Measurements from ENCODE around the gene F2. TPM values are rescaled to one million over a fixed set of nuclear protein-coding genes. Genes with fewer than 3 reads are reported as not detected.
A peak's percentile ranks its signal among the peaks of the same experiment; 100 is the strongest.

F2 gene
- total and polyA plus RNA-seq, 2 experiments from 2014 or later: not detected

DNA sequence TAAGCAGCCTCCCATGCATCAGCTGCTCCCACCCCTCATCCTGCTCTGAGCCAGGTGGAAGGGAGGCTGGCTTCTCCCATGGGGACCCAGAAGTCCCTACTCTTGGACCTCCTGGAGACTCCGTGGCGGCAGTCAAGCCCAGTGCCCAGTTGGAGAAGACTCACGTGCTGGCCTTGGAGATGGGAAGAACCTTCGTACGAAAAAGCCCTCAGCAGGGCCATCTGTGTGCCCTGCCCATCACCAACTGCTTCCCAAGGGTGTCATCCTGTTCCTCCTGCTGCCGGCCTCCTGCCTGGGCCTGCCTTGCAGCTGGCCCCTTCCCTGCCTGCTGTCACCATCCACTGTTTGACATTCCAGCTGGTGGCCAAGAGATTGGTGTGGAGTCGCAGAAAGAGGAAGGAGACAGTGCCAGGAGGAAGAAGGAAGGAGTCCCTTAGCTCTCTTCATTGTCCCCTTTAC, 46.6 kb upstream of the F2 start:
- in situ Hi-C loops (cut with MboI): no loop called here
- Histone ChIP-seq H3K9me2 (ENCODE audit: insufficient read depth) (no peaks in the 10 kb centered on the region), H3K27me3 (replicated peaks; ENCODE audit: insufficient read depth) (no peaks in the 10 kb centered on the region), H3K36me3 (ENCODE audit: low read depth) (peaks cover 25% of the 10 kb centered on the region; the same call in 1 of the 2 replicates), H3K4me2 (ENCODE audit: unreplicated experiment) (no peak overlapping the region), H3K4me1 (ENCODE audit: insufficient read depth) (peaks cover 18% of the 10 kb centered on the region), H3K9ac (no peak overlapping the region), H2AFZ (no peak overlapping the region), H3K4me3 (no peak overlapping the region), H3K79me2 (ENCODE audit: insufficient read depth) (no peaks in the 10 kb centered on the region), H4K20me1 (ENCODE audit: insufficient read depth) (no peaks in the 10 kb centered on the region), H3F3A (ENCODE audit: insufficient read depth) (peaks cover 52% of the 10 kb centered on the region), H3K27ac (no peak overlapping the region), H3K9me3 (ENCODE audit: low read depth) (no peaks in the 10 kb centered on the region)
- 70 to 80% methylated on average over 6 to 7 of the region's 7 CpGs for WGBS, 2 experiments (ENCODE audit: low coverage in 1 of 2, low lambda C conversion rate in 2 of 2, missing lambda C conversion rate in 2 of 2)
- TF ChIP-seq EZH2phosphoT487 (IDR thresholded peaks at IDR 0.05; ENCODE audit: insufficient read depth, low read depth): no peak
- no peak for TF ChIP-seq EZH2 (IDR thresholded peaks at IDR 0.05; ENCODE audit: insufficient read depth, poor library complexity, severe bottlenecking)
- no peak for DNase-seq

GRCh38 chr11:46673713-46674462, 45.1 kb upstream of the F2 start:
- H4K20me1 ChIP-seq (ENCODE audit: insufficient read depth): no peaks in the 10 kb centered on the region
- no peaks in the 10 kb centered on the region for H3K27me3 ChIP-seq (replicated peaks; ENCODE audit: insufficient read depth)
- TF ChIP-seq EZH2 (IDR thresholded peaks at IDR 0.05; ENCODE audit: insufficient read depth, poor library complexity, severe bottlenecking): no peak
- TF ChIP-seq EZH2phosphoT487 (IDR thresholded peaks at IDR 0.05; ENCODE audit: insufficient read depth, low read depth): no peak
- H3K9me3 ChIP-seq (ENCODE audit: low read depth): no peaks in the 10 kb centered on the region
- H3F3A ChIP-seq (ENCODE audit: insufficient read depth): peaks cover 52% of the 10 kb centered on the region
- H3K9ac ChIP-seq: no peak overlapping the region
- H2AFZ ChIP-seq: no peak overlapping the region
- H3K4me1 ChIP-seq (ENCODE audit: insufficient read depth): peaks cover 18% of the 10 kb centered on the region
- H3K4me2 ChIP-seq (ENCODE audit: unreplicated experiment): no peak overlapping the region
- no peak overlapping the region for H3K4me3 ChIP-seq
- H3K79me2 ChIP-seq (ENCODE audit: insufficient read depth): no peaks in the 10 kb centered on the region
- in situ Hi-C loops (cut with MboI): no loop called here
- no peak for DNase-seq
- no peaks in the 10 kb centered on the region for H3K9me2 ChIP-seq (ENCODE audit: insufficient read depth)
- H3K27ac ChIP-seq: no peak overlapping the region
- WGBS, 2 experiments (ENCODE audit: low coverage in 1 of 2, low lambda C conversion rate in 2 of 2, missing lambda C conversion rate in 2 of 2): 90 to 96% methylated on average over 6 of the region's 6 CpGs
- H3K36me3 ChIP-seq (ENCODE audit: low read depth): peaks cover 22% of the 10 kb centered on the region; the same call in 1 of the 2 replicates

DNA sequence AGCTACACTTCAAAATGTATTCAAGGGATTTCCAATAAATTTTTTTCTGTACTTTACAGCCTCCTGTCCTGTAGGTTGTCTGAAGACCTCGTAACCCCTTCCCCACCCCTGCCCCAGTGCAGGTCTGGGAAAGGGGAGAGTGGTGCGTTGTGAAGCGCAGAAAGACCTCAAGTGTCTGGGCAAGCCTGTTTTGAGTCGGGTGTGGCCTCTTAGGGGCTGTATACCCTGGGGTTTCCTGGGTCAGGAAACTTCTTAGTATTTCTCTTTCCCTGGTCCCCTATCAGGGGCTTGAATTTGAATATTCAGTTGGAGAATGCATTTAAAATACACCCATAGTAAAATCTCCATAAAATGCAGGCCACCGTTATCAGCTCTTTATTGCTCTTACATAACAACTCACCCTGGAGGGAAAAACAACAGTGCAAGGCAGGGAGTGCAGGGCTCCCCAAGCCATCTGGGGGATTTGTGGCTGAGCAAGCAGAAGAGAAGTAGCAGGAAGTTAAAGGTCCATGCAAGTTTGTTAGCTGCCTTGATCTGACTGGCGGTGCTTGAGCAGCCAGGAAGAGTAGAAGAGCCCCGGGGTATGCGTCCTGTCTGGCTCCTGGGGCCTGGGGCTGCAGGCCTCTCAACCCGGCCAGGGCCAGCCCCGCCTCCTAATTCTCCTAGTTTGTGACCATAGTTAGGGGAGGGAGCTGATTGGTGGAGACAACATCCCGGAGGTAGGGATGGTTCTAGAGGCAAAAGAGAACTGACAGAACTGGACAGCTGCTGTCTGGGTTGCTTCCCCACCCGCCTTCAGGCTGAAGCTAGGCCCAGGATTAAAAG, 44.3 kb upstream of the F2 start:
- Histone ChIP-seq H3K4me2 (ENCODE audit: unreplicated experiment) (peak overlapping the region; percentile 6), H3K27me3 (replicated peaks; ENCODE audit: insufficient read depth) (no peaks in the 10 kb centered on the region)
- WGBS, 2 experiments (ENCODE audit: low coverage in 1 of 2, low lambda C conversion rate in 2 of 2, missing lambda C conversion rate in 2 of 2): 57% methylated on average over 12 of the region's 12 CpGs

GRCh38 chr11:46675288-46675851, 43.6 kb upstream of the F2 start:
- Histone ChIP-seq H3F3A (ENCODE audit: insufficient read depth) (peaks cover 40% of the 10 kb centered on the region), H2AFZ (peak overlapping the region; percentile 8), H3K9me2 (ENCODE audit: insufficient read depth) (no peaks in the 10 kb centered on the region), H3K27me3 (replicated peaks; ENCODE audit: insufficient read depth) (no peaks in the 10 kb centered on the region), H3K79me2 (ENCODE audit: insufficient read depth) (no peaks in the 10 kb centered on the region), H3K36me3 (ENCODE audit: low read depth) (peaks cover 19% of the 10 kb centered on the region; the same call in 1 of the 2 replicates), H3K4me1 (ENCODE audit: insufficient read depth) (peaks cover 18% of the 10 kb centered on the region), H3K4me3 (no peak overlapping the region), H3K27ac (peak overlapping the region; percentile 94), H4K20me1 (ENCODE audit: insufficient read depth) (no peaks in the 10 kb centered on the region), H3K9ac (peak overlapping the region; percentile 77), H3K9me3 (ENCODE audit: low read depth) (no peaks in the 10 kb centered on the region), H3K4me2 (ENCODE audit: unreplicated experiment) (peak overlapping the region; percentile 6)
- in situ Hi-C loops (cut with MboI): no loop called here
- peak; percentile 92 for DNase-seq
- no peak for TF ChIP-seq EZH2 (IDR thresholded peaks at IDR 0.05; ENCODE audit: insufficient read depth, poor library complexity, severe bottlenecking)
- no peak for TF ChIP-seq EZH2phosphoT487 (IDR thresholded peaks at IDR 0.05; ENCODE audit: insufficient read depth, low read depth)
- WGBS, 2 experiments (ENCODE audit: low coverage in 1 of 2, low lambda C conversion rate in 2 of 2, missing lambda C conversion rate in 2 of 2): 12 to 13% methylated on average over 4 of the region's 4 CpGs

More for the DNA sequence above, 44.3 kb upstream of the F2 start:
- Histone ChIP-seq H3K36me3 (ENCODE audit: low read depth) (peaks cover 16% of the 10 kb centered on the region; the same call in 1 of the 2 replicates), H3K9me2 (ENCODE audit: insufficient read depth) (no peaks in the 10 kb centered on the region), H3K4me3 (no peak overlapping the region), H3K27ac (peak overlapping the region; percentile 94), H3K79me2 (ENCODE audit: insufficient read depth) (no peaks in the 10 kb centered on the region), H4K20me1 (ENCODE audit: insufficient read depth) (no peaks in the 10 kb centered on the region), H3K4me1 (ENCODE audit: insufficient read depth) (peaks cover 18% of the 10 kb centered on the region), H3K9ac (peak overlapping the region; percentile 77), H3F3A (ENCODE audit: insufficient read depth) (peaks cover 45% of the 10 kb centered on the region), H2AFZ (peak overlapping the region; percentile 8), H3K9me3 (ENCODE audit: low read depth) (no peaks in the 10 kb centered on the region)
- DNase-seq: no peak
- in situ Hi-C loops (cut with MboI): no loop called here
- TF ChIP-seq EZH2 (IDR thresholded peaks at IDR 0.05; ENCODE audit: insufficient read depth, poor library complexity, severe bottlenecking) (no peak), EZH2phosphoT487 (IDR thresholded peaks at IDR 0.05; ENCODE audit: insufficient read depth, low read depth) (no peak)
